SK-N-MC (cell line): Measurements from ENCODE around the gene AKAP6.

Experiments
- DNase-seq: peaks from one replicate; pipeline ENCODE4 v3.0.0-alpha.2; 2011; ENCODE audit warnings: low read depth, low spot score
- H3K27ac ChIP-seq: fragments of 200-600 bp; sonication (generic); 2 replicates; pipeline ENCODE4 v1.5.1; 2016; ENCODE audit warnings: mixed run types
- H3K36me3 ChIP-seq: fragments of 200-600 bp; sonication (generic); 2 replicates; pipeline ENCODE4 v1.6.1; 2017; ENCODE audit warnings: antibody characterized with exemption, low read length, mixed read lengths; ENCODE audit not compliant: insufficient read depth
- H3K4me3 ChIP-seq: fragments of 200-600 bp; sonication (generic); 2 replicates; pipeline ENCODE4 v1.5.1; 2016
- H3K9ac ChIP-seq: fragments of 200-600 bp; sonication (generic); 2 replicates; pipeline ENCODE4 v1.8.0; 2017; ENCODE audit warnings: mixed run types, mixed read lengths; ENCODE audit not compliant: insufficient read length
- H3K9me3 ChIP-seq: fragments of 200-600 bp; sonication (generic); 2 replicates; pipeline ENCODE4 v1.6.1; 2017; ENCODE audit warnings: low read depth, mild to moderate bottlenecking, antibody characterized with exemption, low read length, moderate library complexity, mixed read lengths
- EZH2 ChIP-seq: fragments of 200-600 bp; sonication (generic); IDR thresholded peaks from one replicate; pipeline ENCODE4 v1.6.1; 2017; ENCODE audit warnings: antibody characterized with exemption
- FOXP2 ChIP-seq: optimal IDR thresholded peaks from 2 replicates; pipeline ENCODE3; 2011; ENCODE audit warnings: mild to moderate bottlenecking, moderate library complexity; ENCODE audit not compliant: insufficient read depth; ENCODE audit errors: extremely low read length, control extremely low read depth
- POLR2AphosphoS5 ChIP-seq: IDR thresholded peaks from 2 replicates; pipeline ENCODE4 v1.6.1; 2012; ENCODE audit warnings: mild to moderate bottlenecking, low read depth, low read length, borderline replicate concordance

Gene AKAP6

DNA sequence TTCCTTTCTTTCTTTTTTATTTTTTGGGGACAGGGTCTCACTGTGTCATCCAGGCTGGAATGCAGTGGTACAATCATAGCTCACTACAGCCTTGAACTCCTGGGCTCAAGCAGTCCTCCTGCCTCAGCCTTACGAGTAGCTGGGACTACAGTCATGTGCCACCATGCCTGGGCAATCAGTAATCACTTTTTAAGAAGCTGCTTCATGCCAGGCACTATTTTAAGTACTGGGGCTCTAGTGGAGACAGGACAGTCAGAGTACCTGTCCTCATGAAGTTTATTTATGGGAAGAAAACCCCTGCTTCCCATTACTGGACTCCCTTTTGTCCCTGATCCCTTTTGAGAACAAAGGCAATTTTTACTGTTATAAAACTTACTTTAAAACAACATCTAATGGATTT is 485.6 kb downstream of the AKAP6 start:
- Histone ChIP-seq H3K9ac (no peak overlapping the region), H3K36me3 (no peaks in the 10 kb centered on the region), H3K4me3 (no peak overlapping the region), H3K9me3 (no peaks in the 10 kb centered on the region), H3K27ac (no peak overlapping the region)
- TF ChIP-seq POLR2AphosphoS5 (no peak), EZH2 (no peak), FOXP2 (no peak)
- no peak for DNase-seq

DNA sequence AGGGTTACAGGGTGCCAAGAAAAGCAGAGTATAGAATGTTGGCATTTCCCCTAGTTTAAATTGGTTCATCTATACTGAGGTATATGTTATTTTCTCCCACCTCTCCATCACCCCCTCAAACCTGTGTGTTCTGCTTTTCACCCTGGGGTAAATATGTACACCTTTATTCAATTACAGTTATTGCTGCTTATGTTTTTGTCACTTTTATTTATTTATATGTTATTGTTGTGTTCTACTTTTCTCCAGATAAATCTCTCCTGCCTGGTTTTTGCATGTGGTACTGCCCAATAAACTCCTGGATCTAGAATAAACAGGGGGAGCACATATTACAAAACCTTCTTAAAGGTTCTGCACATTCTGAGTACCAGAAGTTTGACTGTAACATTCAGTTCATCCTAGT is 487.5 kb downstream of the AKAP6 start:
- Histone ChIP-seq H3K9me3 (no peaks in the 10 kb centered on the region), H3K4me3 (no peak overlapping the region), H3K9ac (no peak overlapping the region), H3K36me3 (no peaks in the 10 kb centered on the region), H3K27ac (no peak overlapping the region)
- TF ChIP-seq FOXP2, result no peak
- no peak for DNase-seq

DNA sequence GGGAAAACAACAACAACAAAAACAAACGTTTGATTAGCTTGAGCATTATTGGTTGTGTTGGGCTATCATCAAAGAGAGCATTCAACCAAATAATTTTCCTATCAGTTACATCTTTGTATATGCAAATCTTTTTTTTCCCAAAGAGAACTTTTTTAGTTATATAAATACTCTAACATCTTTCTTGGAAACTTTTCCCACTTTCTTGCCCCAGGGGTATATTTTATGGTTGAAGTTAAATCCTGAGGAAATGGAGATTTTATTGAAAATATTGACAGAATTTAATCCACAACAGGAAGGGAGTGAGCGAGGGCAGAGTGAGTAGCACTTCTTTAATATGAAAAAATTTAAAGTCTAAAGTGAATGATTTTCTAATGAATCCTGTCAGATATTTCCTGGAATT is 488.7 kb downstream of the AKAP6 start:
- H3K4me3 ChIP-seq, result no peak overlapping the region
- no peaks in the 10 kb centered on the region for H3K36me3 ChIP-seq
- DNase-seq, result no peak
- H3K9ac ChIP-seq, result no peak overlapping the region
- no peak overlapping the region for H3K27ac ChIP-seq
- TF ChIP-seq EZH2 (no peak), FOXP2 (no peak), POLR2AphosphoS5 (no peak)
- no peaks in the 10 kb centered on the region for H3K9me3 ChIP-seq

DNA sequence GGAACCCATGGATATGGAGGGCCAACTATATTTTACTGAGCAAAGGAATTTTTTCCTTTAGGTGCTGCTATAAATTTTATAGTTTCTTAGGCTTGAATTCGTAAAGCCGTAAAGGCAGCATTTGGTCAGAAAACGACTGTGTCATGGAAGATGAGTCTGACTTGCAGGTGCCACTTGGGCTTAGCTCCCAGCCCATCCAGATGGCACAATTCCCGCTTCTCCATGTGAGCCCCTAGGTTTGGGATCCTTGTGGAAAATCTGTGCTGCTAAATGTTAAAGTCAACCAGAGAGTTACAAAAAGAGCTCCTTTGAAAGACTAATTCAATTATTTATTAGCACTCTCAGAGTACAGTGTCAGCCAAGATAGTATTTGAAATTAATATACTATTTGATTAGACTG is 489.5 kb downstream of the AKAP6 start:
- H3K9ac ChIP-seq, result no peak overlapping the region
- no peak overlapping the region for H3K4me3 ChIP-seq
- no peaks in the 10 kb centered on the region for H3K36me3 ChIP-seq
- H3K9me3 ChIP-seq, result no peaks in the 10 kb centered on the region
- TF ChIP-seq FOXP2 (no peak), EZH2 (no peak), POLR2AphosphoS5 (no peak)
- no peak overlapping the region for H3K27ac ChIP-seq
- no peak for DNase-seq

DNA sequence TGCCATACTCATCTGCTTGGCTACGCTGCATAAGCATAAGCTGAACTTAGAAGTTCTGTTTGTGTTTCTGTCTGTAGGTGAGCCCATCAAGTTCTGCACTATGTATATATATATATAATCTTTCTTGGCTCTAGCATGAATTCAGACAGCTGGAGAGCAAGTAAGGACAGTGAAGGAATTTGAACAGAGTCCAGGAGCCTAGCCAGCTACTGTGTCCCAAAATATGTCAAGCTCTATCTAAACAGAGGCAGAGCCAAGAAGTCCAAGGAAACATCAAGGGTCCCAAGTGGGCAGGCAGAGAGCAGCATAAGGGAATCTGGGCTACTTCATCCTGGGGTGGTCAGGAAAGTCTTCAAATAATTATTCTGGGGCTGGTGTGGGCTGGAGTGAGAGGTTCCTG is 491.1 kb downstream of the AKAP6 start:
- H3K4me3 ChIP-seq, result no peak overlapping the region
- no peaks in the 10 kb centered on the region for H3K36me3 ChIP-seq
- H3K27ac ChIP-seq, result no peak overlapping the region
- TF ChIP-seq EZH2 (no peak), POLR2AphosphoS5 (no peak), FOXP2 (no peak)
- DNase-seq, result no peak
- H3K9ac ChIP-seq, result no peak overlapping the region
- H3K9me3 ChIP-seq, result no peaks in the 10 kb centered on the region

DNA sequence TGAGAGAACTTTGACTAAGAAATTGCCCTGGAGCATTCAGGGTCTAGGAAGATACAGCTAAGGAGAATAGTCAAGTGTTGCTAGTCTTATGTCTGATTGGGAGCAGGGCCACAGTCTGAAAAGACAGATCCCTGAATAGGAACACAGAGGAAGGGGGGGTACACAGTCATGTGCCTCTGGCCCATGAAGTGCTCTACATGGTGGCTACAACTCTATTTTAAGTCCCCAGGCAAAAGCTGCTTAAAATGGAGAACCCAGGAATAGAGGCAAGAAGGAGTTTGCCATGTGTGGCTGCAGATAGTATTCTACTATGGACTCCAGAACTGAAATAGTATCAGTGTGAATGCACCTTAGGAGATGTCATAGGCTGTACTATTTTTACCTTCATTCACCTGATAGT is 491.6 kb downstream of the AKAP6 start:
- DNase-seq, result no peak
- H3K36me3 ChIP-seq, result no peaks in the 10 kb centered on the region
- H3K4me3 ChIP-seq, result no peak overlapping the region
- H3K9ac ChIP-seq, result no peak overlapping the region
- TF ChIP-seq POLR2AphosphoS5 (no peak), EZH2 (no peak), FOXP2 (no peak)
- no peak overlapping the region for H3K27ac ChIP-seq
- no peaks in the 10 kb centered on the region for H3K9me3 ChIP-seq

DNA sequence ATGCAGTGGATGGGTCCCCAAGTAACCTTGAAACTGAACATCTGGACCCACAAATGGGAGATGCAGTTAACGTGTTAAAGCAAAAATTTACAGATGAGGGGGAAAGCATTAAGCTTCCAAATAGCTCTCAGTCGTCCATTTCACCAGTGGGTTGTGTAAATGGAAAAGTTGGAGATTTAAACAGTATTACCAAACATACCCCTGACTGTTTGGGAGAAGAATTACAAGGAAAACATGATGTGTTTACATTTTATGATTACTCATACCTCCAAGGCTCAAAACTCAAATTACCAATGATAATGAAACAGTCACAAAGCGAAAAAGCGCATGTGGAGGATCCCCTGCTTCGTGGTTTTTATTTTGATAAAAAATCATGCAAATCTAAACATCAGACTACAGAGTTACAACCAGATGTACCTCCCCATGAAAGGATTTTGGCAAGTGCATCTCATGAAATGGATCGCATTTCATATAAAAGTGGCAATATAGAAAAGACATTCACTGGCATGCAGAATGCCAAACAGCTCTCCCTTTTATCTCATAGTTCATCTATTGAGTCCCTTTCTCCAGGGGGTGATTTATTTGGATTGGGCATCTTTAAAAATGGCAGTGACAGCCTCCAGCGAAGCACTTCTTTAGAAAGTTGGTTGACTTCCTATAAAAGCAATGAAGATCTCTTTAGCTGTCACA is 493.0 kb downstream of the AKAP6 start:
- no peak overlapping the region for H3K27ac ChIP-seq
- no peak overlapping the region for H3K9ac ChIP-seq
- H3K36me3 ChIP-seq, result no peaks in the 10 kb centered on the region
- DNase-seq, result no peak
- TF ChIP-seq POLR2AphosphoS5 (no peak), FOXP2 (no peak), EZH2 (no peak)
- H3K4me3 ChIP-seq, result no peak overlapping the region
- H3K9me3 ChIP-seq, result no peaks in the 10 kb centered on the region

DNA sequence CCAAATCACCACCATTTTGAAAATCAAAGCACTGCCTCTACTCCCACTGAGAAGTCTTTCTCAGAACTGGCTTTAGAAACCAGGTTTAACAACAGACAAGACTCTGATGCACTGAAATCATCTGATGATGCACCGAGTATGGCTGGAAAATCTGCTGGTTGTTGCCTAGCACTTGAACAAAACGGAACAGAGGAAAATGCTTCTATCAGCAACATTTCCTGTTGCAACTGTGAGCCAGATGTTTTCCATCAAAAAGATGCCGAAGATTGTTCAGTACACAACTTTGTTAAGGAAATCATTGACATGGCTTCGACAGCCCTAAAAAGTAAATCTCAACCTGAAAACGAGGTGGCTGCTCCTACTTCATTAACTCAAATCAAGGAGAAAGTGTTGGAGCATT is 494.6 kb downstream of the AKAP6 start:
- no peak overlapping the region for H3K9ac ChIP-seq
- no peak overlapping the region for H3K27ac ChIP-seq
- H3K4me3 ChIP-seq, result no peak overlapping the region
- H3K36me3 ChIP-seq, result no peaks in the 10 kb centered on the region
- no peak for DNase-seq
- no peaks in the 10 kb centered on the region for H3K9me3 ChIP-seq
- TF ChIP-seq EZH2 (no peak), FOXP2 (no peak), POLR2AphosphoS5 (no peak)

DNA sequence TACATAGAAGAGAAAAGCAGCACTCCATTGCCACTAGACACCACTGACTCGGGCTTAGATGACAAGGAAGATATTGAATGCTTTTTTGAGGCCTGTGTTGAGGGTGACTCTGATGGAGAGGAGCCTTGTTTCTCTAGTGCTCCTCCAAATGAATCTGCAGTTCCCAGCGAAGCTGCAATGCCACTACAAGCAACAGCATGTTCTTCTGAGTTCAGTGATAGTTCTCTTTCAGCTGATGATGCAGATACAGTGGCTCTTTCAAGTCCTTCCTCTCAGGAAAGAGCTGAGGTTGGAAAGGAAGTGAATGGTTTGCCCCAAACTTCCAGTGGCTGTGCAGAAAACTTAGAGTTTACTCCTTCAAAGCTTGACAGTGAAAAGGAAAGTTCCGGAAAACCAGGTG is 495.1 kb downstream of the AKAP6 start:
- no peak for DNase-seq
- Histone ChIP-seq H3K9me3 (no peaks in the 10 kb centered on the region), H3K36me3 (no peaks in the 10 kb centered on the region), H3K27ac (no peak overlapping the region), H3K4me3 (no peak overlapping the region), H3K9ac (no peak overlapping the region)
- no peak for TF ChIP-seq EZH2
- TF ChIP-seq POLR2AphosphoS5, result no peak
- no peak for TF ChIP-seq FOXP2
